Smooth muscle cell (in vitro differentiated cells): Measurements from ENCODE around the gene KDM1A. TPM values are rescaled to one million over a fixed set of nuclear protein-coding genes. Genes with fewer than 3 reads are reported as not detected.

Source experiments
- DNase-seq: peaks from one replicate; lab custom pipeline; 2025; ENCODE audit not compliant: unreplicated experiment; lab: John Stamatoyannopoulos, UW
- H2AFZ ChIP-seq: fragments of 200-600 bp; sonication (generic); 2 replicates; pipeline ENCODE4 v1.6.0; 2016; ENCODE audit warnings: antibody characterized with exemption, low read depth, mild to moderate bottlenecking
- H3F3A ChIP-seq: fragments of 200-600 bp; sonication (generic); 2 replicates; pipeline ENCODE4 v1.6.0; 2017; ENCODE audit warnings: antibody characterized with exemption, low read depth
- H3K27ac ChIP-seq: fragments of 200-600 bp; sonication (generic); 2 replicates; pipeline ENCODE4 v1.5.1; 2016; ENCODE audit warnings: low read depth, mild to moderate bottlenecking
- H3K27me3 ChIP-seq: fragments of 200-600 bp; sonication (generic); 2 replicates; pipeline ENCODE4 v1.6.1; 2016; ENCODE audit warnings: low read depth, mild to moderate bottlenecking
- H3K36me3 ChIP-seq: fragments of 200-600 bp; sonication (generic); 2 replicates; pipeline ENCODE4 v1.5.1; 2016; ENCODE audit warnings: low read depth
- H3K4me1 ChIP-seq: fragments of 200-600 bp; sonication (generic); 2 replicates; pipeline ENCODE4 v1.5.1; 2016; ENCODE audit warnings: low read depth
- H3K4me2 ChIP-seq: fragments of 200-600 bp; sonication (generic); 2 replicates; pipeline ENCODE4 v1.6.0; 2016; ENCODE audit warnings: mild to moderate bottlenecking
- H3K4me3 ChIP-seq: fragments of 200-600 bp; sonication (generic); 2 replicates; pipeline ENCODE4 v1.5.1; 2016; ENCODE audit warnings: mild to moderate bottlenecking
- H3K79me2 ChIP-seq: fragments of 200-600 bp; sonication (generic); 2 replicates; pipeline ENCODE4 v1.6.0; 2016; ENCODE audit warnings: low read depth, mild to moderate bottlenecking
- H3K9ac ChIP-seq: fragments of 200-600 bp; sonication (generic); 2 replicates; pipeline ENCODE4 v1.6.0; 2016; ENCODE audit warnings: low read depth
- H3K9me3 ChIP-seq: fragments of 200-600 bp; sonication (generic); replicated peaks from 2 replicates; pipeline ENCODE4 v1.5.1; 2016; ENCODE audit warnings: low read depth
- H4K20me1 ChIP-seq: fragments of 200-600 bp; sonication (generic); 2 replicates; pipeline ENCODE4 v1.6.0; 2016; ENCODE audit warnings: low read depth
- WGBS: methylation state at CpG from one replicate; pipeline ENCODE4 v1.1.7; 2016; ENCODE audit warnings: low lambda C conversion rate; 5-methylcytosine and 5-hydroxymethylcytosine counted together
- polyA plus RNA-seq: library from polyadenylated mRNA; unstranded; fragments of >200 nt; fragmentation: Nextera tagmentation; extraction: Ambion mirVana; gene quantifications from 2 replicates; pipeline ENCODE4 v1.2.1, GENCODE V29; 2016
- total RNA-seq: library from RNA; depleted of rRNA; stranded (reverse); fragments of >200 nt; gene quantifications from 2 replicates; pipeline ENCODE4 v1.2.3, GENCODE V29; 2014
- TF ChIP-seq, protein P1 (sequence below): fragments of 200-600 bp; sonication (generic); IDR thresholded peaks from 2 replicates; pipeline ENCODE4 v1.5.1; 2017; ENCODE audit warnings: borderline replicate concordance, mild to moderate bottlenecking, antibody characterized with exemption; ENCODE audit not compliant: insufficient read depth, poor library complexity, severe bottlenecking

KDM1A gene
- total and polyA plus RNA-seq, 2 experiments from 2014 or later = 93.0 to 103 TPM

GRCh38 chr1:23101887-23102286 is 82.6 kb downstream of the KDM1A start:
- peak overlapping the region; percentile 87 for H3K27ac ChIP-seq
- 70% methylated on average over 2 of the region's 2 CpGs for WGBS
- H3K9ac ChIP-seq = peak overlapping the region; percentile 58
- DNase-seq = no peak
- H3F3A ChIP-seq = peaks cover 33% of the 10 kb centered on the region
- no peaks in the 10 kb centered on the region for H3K9me3 ChIP-seq
- peaks cover 23% of the 10 kb centered on the region for H3K79me2 ChIP-seq
- no peak overlapping the region for H2AFZ ChIP-seq
- TF ChIP-seq, protein P1, sequence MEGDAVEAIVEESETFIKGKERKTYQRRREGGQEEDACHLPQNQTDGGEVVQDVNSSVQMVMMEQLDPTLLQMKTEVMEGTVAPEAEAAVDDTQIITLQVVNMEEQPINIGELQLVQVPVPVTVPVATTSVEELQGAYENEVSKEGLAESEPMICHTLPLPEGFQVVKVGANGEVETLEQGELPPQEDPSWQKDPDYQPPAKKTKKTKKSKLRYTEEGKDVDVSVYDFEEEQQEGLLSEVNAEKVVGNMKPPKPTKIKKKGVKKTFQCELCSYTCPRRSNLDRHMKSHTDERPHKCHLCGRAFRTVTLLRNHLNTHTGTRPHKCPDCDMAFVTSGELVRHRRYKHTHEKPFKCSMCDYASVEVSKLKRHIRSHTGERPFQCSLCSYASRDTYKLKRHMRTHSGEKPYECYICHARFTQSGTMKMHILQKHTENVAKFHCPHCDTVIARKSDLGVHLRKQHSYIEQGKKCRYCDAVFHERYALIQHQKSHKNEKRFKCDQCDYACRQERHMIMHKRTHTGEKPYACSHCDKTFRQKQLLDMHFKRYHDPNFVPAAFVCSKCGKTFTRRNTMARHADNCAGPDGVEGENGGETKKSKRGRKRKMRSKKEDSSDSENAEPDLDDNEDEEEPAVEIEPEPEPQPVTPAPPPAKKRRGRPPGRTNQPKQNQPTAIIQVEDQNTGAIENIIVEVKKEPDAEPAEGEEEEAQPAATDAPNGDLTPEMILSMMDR = no peak
- H3K4me1 ChIP-seq = peaks cover 43% of the 10 kb centered on the region
- H3K4me2 ChIP-seq = peak overlapping the region; percentile 49
- no peaks in the 10 kb centered on the region for H3K27me3 ChIP-seq
- no peak overlapping the region for H3K4me3 ChIP-seq
- peaks cover 96% of the 10 kb centered on the region for H4K20me1 ChIP-seq
- H3K36me3 ChIP-seq = no peaks in the 10 kb centered on the region

DNA sequence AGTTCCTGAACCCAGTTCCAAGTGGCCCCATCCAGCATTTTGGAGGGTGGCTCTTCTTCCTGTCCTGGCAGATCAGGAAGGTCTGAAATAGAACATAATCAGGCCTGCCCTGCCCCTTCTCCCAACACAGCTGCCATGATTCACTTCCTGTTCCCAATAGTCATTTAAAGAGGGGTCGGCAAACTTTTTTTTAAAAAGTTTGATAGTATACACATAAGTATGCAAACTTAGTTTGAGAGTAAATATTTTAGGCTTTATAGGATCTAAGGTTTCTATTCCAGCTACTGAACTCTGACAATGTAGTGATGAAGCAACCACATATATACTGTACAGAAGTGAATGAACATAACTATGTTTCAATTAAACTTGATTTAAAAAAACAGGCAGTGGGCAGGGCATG is 83.0 kb downstream of the KDM1A start:
- H2AFZ ChIP-seq = no peak overlapping the region
- H3K4me3 ChIP-seq = no peak overlapping the region
- peaks cover 43% of the 10 kb centered on the region for H3K4me1 ChIP-seq
- H4K20me1 ChIP-seq = peaks cover 96% of the 10 kb centered on the region
- H3K36me3 ChIP-seq = no peaks in the 10 kb centered on the region
- DNase-seq = no peak
- H3K27ac ChIP-seq = peak overlapping the region; percentile 87
- H3F3A ChIP-seq = peaks cover 33% of the 10 kb centered on the region
- 3% methylated on average over 1 of the region's 1 CpG for WGBS
- H3K4me2 ChIP-seq = peak overlapping the region; percentile 49
- H3K27me3 ChIP-seq = no peaks in the 10 kb centered on the region
- TF ChIP-seq, protein P1 = no peak
- no peaks in the 10 kb centered on the region for H3K9me3 ChIP-seq
- H3K79me2 ChIP-seq = peaks cover 22% of the 10 kb centered on the region
- H3K9ac ChIP-seq = peak overlapping the region; percentile 58

DNA sequence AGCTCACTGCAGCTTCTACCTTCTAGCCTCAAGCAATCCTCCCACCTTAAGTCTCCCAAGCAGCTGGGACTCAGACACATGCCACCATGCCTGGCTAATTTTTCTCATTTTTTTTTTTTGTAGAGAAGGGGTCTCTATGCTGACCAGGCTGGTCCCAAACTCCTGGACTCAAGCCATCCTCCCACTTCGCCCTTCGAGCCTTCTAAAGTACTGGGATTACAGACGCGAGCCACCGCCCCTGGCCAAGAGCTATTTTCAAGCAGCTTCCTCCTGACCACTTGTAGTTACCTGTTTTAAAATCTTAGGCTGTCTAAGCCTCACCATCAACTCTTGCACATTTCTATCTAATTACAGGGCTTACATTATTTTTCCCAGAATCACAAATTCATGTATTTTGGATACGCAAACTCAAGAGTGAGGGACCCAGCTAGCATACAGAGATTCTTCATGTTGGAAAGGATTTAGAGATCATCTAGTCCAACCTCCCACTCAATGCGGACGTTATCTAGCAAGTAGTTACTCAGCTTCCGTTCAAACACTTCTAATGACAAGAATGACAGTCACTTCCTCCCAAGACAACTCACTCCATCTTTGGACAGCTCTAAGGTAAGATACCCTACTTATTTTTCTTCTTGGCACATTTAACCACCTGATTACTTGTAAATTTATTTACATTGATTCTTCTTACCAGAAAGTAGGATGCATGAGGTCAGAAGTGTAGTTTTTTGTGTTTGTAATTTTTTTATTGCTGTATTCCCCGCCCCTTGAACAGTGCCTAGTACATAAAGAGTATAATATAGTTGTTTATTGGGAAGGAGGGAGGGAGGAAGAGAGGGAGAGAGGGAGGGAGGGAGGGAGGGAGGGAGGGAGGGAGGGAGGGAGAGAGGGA is 84.0 kb downstream of the KDM1A start:
- Histone ChIP-seq H3K36me3 (peaks cover 4% of the 10 kb centered on the region), H4K20me1 (peaks cover 96% of the 10 kb centered on the region), H3K4me2 (peak overlapping the region; percentile 49), H3F3A (peaks cover 33% of the 10 kb centered on the region), H3K79me2 (peaks cover 29% of the 10 kb centered on the region), H3K9me3 (no peaks in the 10 kb centered on the region), H3K9ac (no peak overlapping the region), H3K4me3 (no peak overlapping the region), H2AFZ (no peak overlapping the region), H3K27me3 (no peaks in the 10 kb centered on the region), H3K27ac (peak overlapping the region; percentile 87), H3K4me1 (peaks cover 43% of the 10 kb centered on the region)
- 34% methylated on average over 10 of the region's 10 CpGs for WGBS
- TF ChIP-seq, protein P1 = no peak
- DNase-seq = no peak
